ENCODE measurements around the gene EXOC4.

The EXOC4 gene

DNA sequence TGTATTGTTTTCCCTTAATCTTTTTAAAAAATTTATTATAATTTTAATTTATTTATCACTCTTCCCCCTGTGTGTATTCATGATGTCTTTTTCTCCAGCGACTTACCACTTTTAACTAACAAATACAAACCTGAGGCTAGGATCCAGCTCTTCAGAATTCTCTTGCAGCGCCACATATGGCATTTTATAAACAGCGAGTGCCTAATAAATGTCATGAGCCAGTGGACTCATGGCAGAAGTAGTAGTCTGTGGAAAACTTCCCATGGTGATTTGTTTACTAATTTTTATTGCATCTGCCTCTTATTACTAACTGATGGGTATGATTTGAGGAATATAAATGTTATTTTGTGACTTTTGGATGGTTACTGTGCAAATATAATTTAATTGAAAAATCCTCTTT is 102.9 kb downstream of the EXOC4 start:
- WGBS (ENCODE audit: insufficient coverage): 95% methylated on average over 2 of the region's 3 CpGs
- no peak for DNase-seq
- H3K27ac ChIP-seq (ENCODE audit: insufficient read depth in 1 of 2, low read depth in 1 of 2, low read length in 2 of 2, poor library complexity in 1 of 2, severe bottlenecking in 2 of 2): no peak overlapping the region
- no peaks in the 10 kb centered on the region for H3K27me3 ChIP-seq (replicated peaks in 2 of 5; ENCODE audit: control insufficient read depth in 4 of 5, insufficient read depth in 5 of 5, low read length in 4 of 5)
- H3K4me1 ChIP-seq (ENCODE audit: control extremely low read depth in 1 of 4, control insufficient read depth in 4 of 4, insufficient read depth in 4 of 4, low read length in 3 of 4): no peaks in the 10 kb centered on the region
- no peak overlapping the region for H3K4me3 ChIP-seq (ENCODE audit: control insufficient read depth in 1 of 7, extremely low read depth in 1 of 7, insufficient read depth in 4 of 7, low read depth in 2 of 7, low read length in 6 of 7)
- peaks cover 0 to 6% (median 3%) of the 10 kb centered on the region in 4 experiments for H3K36me3 ChIP-seq (ENCODE audit: control insufficient read depth in 4 of 4, insufficient read depth in 4 of 4, low read length in 3 of 4)
- CTCF ChIA-PET: no interaction called here
- POLR2A ChIA-PET: no interaction called here
- peaks cover 0 to 17% (median 0%) of the 10 kb centered on the region in 5 experiments for H3K9me3 ChIP-seq (ENCODE audit: control extremely low read depth in 1 of 5, control insufficient read depth in 4 of 5, insufficient read depth in 2 of 5, low read depth in 1 of 5, low read length in 4 of 5)

DNA sequence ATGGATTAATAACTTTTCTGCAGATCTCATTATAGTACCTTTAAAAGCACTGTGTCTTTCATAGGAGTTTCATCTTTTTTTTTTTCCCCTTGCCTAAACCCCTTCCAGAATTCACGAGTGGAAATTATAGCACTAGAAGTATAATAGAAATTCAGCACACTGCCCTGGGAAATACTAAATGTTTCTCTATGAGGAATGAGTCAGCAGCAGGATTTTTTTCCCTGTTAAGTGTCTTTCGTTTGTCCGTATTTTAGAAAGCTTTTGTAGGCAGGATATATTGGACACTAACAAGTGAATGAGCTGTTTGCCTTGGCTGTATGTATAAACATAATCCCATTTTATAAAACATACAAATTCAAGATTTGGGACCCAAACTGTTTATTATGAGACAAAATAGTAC is 105.8 kb downstream of the EXOC4 start:
- H3K36me3 ChIP-seq (ENCODE audit: control insufficient read depth in 4 of 4, insufficient read depth in 4 of 4, low read length in 3 of 4): peaks cover 0 to 8% (median 4%) of the 10 kb centered on the region in 4 experiments
- no peak overlapping the region for H3K27ac ChIP-seq (ENCODE audit: insufficient read depth in 1 of 2, low read depth in 1 of 2, low read length in 2 of 2, poor library complexity in 1 of 2, severe bottlenecking in 2 of 2)
- WGBS (ENCODE audit: insufficient coverage): no CpG with 5 or more reads among the region's 3 CpGs
- H3K4me3 ChIP-seq (ENCODE audit: control insufficient read depth in 1 of 7, extremely low read depth in 1 of 7, insufficient read depth in 4 of 7, low read depth in 2 of 7, low read length in 6 of 7): no peak overlapping the region
- ChIA-PET POLR2A (no interaction called here), CTCF (interaction anchor here (0.6 to 0.8 kb wide), 2 partner anchors 79 to 851 kb away, joined by 3 read pairs; no protein-coding TSS in a partner anchor)
- no peak for DNase-seq
- no peaks in the 10 kb centered on the region for H3K9me3 ChIP-seq (ENCODE audit: control extremely low read depth in 1 of 5, control insufficient read depth in 4 of 5, insufficient read depth in 2 of 5, low read depth in 1 of 5, low read length in 4 of 5)
- H3K27me3 ChIP-seq (replicated peaks in 2 of 5; ENCODE audit: control insufficient read depth in 4 of 5, insufficient read depth in 5 of 5, low read length in 4 of 5): no peaks in the 10 kb centered on the region
- no peaks in the 10 kb centered on the region for H3K4me1 ChIP-seq (ENCODE audit: control extremely low read depth in 1 of 4, control insufficient read depth in 4 of 4, insufficient read depth in 4 of 4, low read length in 3 of 4)

DNA sequence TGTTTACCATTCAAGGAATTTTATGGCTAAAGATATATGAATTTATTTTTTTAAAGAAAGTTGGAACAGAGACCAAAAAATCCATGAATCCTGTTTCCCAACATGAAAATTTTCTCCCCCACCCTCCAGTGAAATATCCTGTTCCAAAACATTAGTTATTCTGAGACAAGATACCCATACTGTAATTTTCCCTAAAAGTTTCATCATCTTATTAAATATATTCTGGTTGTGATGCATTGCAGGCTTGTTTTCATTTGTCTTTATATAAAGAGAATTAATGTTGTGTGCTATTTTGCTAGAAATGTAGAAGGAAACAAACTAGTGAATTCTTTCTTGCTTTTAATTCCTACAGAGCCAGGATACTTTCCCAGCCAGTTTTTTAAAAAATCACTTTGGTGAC is 106.6 kb downstream of the EXOC4 start:
- H3K27ac ChIP-seq (ENCODE audit: insufficient read depth in 1 of 2, low read depth in 1 of 2, low read length in 2 of 2, poor library complexity in 1 of 2, severe bottlenecking in 2 of 2): no peak overlapping the region
- H3K4me3 ChIP-seq (ENCODE audit: control insufficient read depth in 1 of 7, extremely low read depth in 1 of 7, insufficient read depth in 4 of 7, low read depth in 2 of 7, low read length in 6 of 7): no peak overlapping the region
- H3K4me1 ChIP-seq (ENCODE audit: control extremely low read depth in 1 of 4, control insufficient read depth in 4 of 4, insufficient read depth in 4 of 4, low read length in 3 of 4): peaks cover 0 to under 1% (median 0%) of the 10 kb centered on the region in 4 experiments
- H3K36me3 ChIP-seq (ENCODE audit: control insufficient read depth in 4 of 4, insufficient read depth in 4 of 4, low read length in 3 of 4): peaks cover 0 to 8% (median 4%) of the 10 kb centered on the region in 4 experiments
- no peak for DNase-seq
- POLR2A ChIA-PET: no interaction called here
- CTCF ChIA-PET: interaction anchor here (0.6 to 1.0 kb wide), 2 partner anchors 10 to 852 kb away, joined by 3 read pairs; no protein-coding TSS in a partner anchor
- no peaks in the 10 kb centered on the region for H3K9me3 ChIP-seq (ENCODE audit: control extremely low read depth in 1 of 5, control insufficient read depth in 4 of 5, insufficient read depth in 2 of 5, low read depth in 1 of 5, low read length in 4 of 5)
- no peaks in the 10 kb centered on the region for H3K27me3 ChIP-seq (replicated peaks in 2 of 5; ENCODE audit: control insufficient read depth in 4 of 5, insufficient read depth in 5 of 5, low read length in 4 of 5)

DNA sequence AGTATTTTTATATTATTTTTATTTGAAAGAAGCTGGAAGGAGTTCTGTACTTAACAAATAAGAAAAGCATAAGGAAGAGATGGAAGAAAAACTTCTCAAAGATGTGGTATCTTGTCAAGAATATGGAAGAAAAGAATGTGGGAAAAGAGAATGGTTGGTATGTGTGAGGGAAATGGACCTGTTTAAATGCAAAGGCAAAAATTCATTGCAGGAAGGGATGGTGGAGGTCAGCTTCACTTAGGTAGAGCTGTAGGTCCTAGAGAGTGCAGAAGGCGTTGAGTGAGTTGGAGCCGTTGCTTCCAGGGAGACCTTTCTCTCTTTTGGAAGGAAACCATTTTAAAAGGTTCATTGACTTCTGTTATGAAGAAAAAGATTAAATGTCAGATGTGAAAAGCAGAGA is 107.3 kb downstream of the EXOC4 start:
- Histone ChIP-seq H3K27me3 (replicated peaks in 2 of 5; ENCODE audit: control insufficient read depth in 4 of 5, insufficient read depth in 5 of 5, low read length in 4 of 5) (no peaks in the 10 kb centered on the region), H3K4me3 (ENCODE audit: control insufficient read depth in 1 of 7, extremely low read depth in 1 of 7, insufficient read depth in 4 of 7, low read depth in 2 of 7, low read length in 6 of 7) (no peak overlapping the region), H3K36me3 (ENCODE audit: control insufficient read depth in 4 of 4, insufficient read depth in 4 of 4, low read length in 3 of 4) (peaks cover 0 to 8% (median 4%) of the 10 kb centered on the region in 4 experiments), H3K27ac (ENCODE audit: insufficient read depth in 1 of 2, low read depth in 1 of 2, low read length in 2 of 2, poor library complexity in 1 of 2, severe bottlenecking in 2 of 2) (no peak overlapping the region), H3K4me1 (ENCODE audit: control extremely low read depth in 1 of 4, control insufficient read depth in 4 of 4, insufficient read depth in 4 of 4, low read length in 3 of 4) (peaks cover 0 to 8% (median 2%) of the 10 kb centered on the region in 4 experiments), H3K9me3 (ENCODE audit: control extremely low read depth in 1 of 5, control insufficient read depth in 4 of 5, insufficient read depth in 2 of 5, low read depth in 1 of 5, low read length in 4 of 5) (no peaks in the 10 kb centered on the region)
- ChIA-PET POLR2A (no interaction called here), CTCF (interaction anchor here (1.0 kb wide), 1 partner anchor 9 kb away, joined by 3 read pairs; no protein-coding TSS in a partner anchor)
- WGBS (ENCODE audit: insufficient coverage): 94% methylated on average over 2 of the region's 2 CpGs
- no peak for DNase-seq

DNA sequence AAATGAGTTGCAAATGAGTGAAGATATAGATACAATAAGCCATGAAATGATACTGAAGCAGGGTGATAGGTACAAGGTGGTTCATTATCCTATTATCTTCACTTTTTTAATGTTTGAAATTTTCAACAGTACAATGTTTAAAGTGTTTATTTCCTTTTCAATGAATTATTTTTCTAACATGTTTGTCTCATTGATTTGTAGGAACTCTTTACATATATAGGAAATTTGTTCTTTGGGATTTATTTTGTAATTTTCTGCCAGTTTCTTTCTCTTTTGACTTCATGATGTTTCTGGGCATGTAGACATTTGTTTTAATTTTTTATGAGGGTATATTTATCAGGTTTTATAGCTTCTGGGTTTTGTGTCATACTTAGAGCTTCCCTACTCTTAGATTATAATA is 108.9 kb downstream of the EXOC4 start:
- POLR2A ChIA-PET: no interaction called here
- DNase-seq: no peak
- no peaks in the 10 kb centered on the region for H3K9me3 ChIP-seq (ENCODE audit: control extremely low read depth in 1 of 5, control insufficient read depth in 4 of 5, insufficient read depth in 2 of 5, low read depth in 1 of 5, low read length in 4 of 5)
- H3K4me1 ChIP-seq (ENCODE audit: control extremely low read depth in 1 of 4, control insufficient read depth in 4 of 4, insufficient read depth in 4 of 4, low read length in 3 of 4): peaks cover 0 to 23% (median 9%) of the 10 kb centered on the region in 4 experiments
- H3K27ac ChIP-seq (ENCODE audit: insufficient read depth in 1 of 2, low read depth in 1 of 2, low read length in 2 of 2, poor library complexity in 1 of 2, severe bottlenecking in 2 of 2): no peak overlapping the region
- H3K27me3 ChIP-seq (replicated peaks in 2 of 5; ENCODE audit: control insufficient read depth in 4 of 5, insufficient read depth in 5 of 5, low read length in 4 of 5): no peaks in the 10 kb centered on the region
- peaks cover 0 to 5% (median 2%) of the 10 kb centered on the region in 4 experiments for H3K36me3 ChIP-seq (ENCODE audit: control insufficient read depth in 4 of 4, insufficient read depth in 4 of 4, low read length in 3 of 4)
- H3K4me3 ChIP-seq (ENCODE audit: control insufficient read depth in 1 of 7, extremely low read depth in 1 of 7, insufficient read depth in 4 of 7, low read depth in 2 of 7, low read length in 6 of 7): no peak overlapping the region
- CTCF ChIA-PET: no interaction called here

DNA sequence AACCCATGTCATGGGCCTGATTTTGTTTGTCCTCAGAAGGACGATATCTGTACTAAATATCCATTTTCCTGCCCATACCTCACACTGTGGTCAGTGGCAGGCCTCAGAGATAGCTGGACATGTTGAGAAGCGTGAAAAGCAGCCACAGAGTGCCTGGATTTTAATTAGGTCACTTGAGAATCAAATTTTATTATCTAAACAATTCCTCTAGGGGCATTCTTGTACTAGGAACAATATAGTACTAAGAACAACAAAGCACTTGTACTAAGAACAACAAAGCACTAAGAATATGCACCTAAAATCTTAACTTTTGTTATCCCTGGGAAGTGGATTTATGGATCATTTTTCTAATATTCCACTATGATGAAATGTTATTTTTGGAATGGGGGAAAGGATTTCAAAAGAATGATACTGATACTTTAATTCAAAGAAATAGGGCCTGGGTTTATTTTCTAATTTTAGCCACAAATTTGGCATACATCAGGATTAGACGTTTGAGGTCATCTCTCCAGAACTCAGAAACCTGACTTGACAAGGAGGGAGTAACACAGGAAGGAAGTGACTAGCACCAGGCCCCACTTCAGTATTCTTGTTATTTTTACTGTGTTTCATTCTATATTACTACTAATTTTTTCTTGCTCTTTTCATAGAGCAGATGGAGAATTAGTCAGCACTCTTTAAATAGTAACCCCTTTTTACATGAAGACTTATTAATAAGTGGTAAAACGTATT is 112.2 kb downstream of the EXOC4 start:
- ChIA-PET POLR2A (no interaction called here), CTCF (no interaction called here)
- DNase-seq: peak in 2 of 3 donors; percentile 55 to 67
- Histone ChIP-seq H3K4me3 (ENCODE audit: control insufficient read depth in 1 of 7, extremely low read depth in 1 of 7, insufficient read depth in 4 of 7, low read depth in 2 of 7, low read length in 6 of 7) (peak overlapping the region in 1 of 7 experiments; percentile 30), H3K27me3 (replicated peaks in 2 of 5; ENCODE audit: control insufficient read depth in 4 of 5, insufficient read depth in 5 of 5, low read length in 4 of 5) (no peaks in the 10 kb centered on the region), H3K4me1 (ENCODE audit: control extremely low read depth in 1 of 4, control insufficient read depth in 4 of 4, insufficient read depth in 4 of 4, low read length in 3 of 4) (peaks cover 0 to 26% (median 9%) of the 10 kb centered on the region in 4 experiments), H3K9me3 (ENCODE audit: control extremely low read depth in 1 of 5, control insufficient read depth in 4 of 5, insufficient read depth in 2 of 5, low read depth in 1 of 5, low read length in 4 of 5) (no peaks in the 10 kb centered on the region), H3K27ac (ENCODE audit: insufficient read depth in 1 of 2, low read depth in 1 of 2, low read length in 2 of 2, poor library complexity in 1 of 2, severe bottlenecking in 2 of 2) (peak overlapping the region; percentile 52 to 66), H3K36me3 (ENCODE audit: control insufficient read depth in 4 of 4, insufficient read depth in 4 of 4, low read length in 3 of 4) (peaks cover 0 to 5% (median 0%) of the 10 kb centered on the region in 4 experiments)
- 86% methylated on average over 1 of the region's 4 CpGs for WGBS (ENCODE audit: insufficient coverage)

DNA sequence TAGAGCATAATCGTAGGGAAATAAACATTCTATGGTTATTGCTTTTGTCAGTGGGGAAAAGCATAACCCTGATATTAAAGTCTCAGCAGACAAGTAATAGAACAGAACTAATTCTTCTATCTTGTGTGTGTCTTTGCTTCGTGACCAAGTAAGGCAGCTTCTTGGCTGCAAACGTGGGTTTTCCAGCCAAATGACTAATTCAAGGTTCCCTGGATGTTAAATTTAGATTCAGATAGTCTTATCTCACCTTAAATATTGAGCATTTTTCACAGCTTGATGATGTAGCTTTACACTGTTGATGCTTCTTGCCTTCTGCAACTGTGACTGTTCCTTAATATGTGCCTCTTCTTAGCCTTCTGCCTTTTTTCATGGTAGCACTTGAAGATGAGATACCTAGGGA is 113.0 kb downstream of the EXOC4 start:
- Histone ChIP-seq H3K4me1 (ENCODE audit: control extremely low read depth in 1 of 4, control insufficient read depth in 4 of 4, insufficient read depth in 4 of 4, low read length in 3 of 4) (peaks cover 0 to 26% (median 9%) of the 10 kb centered on the region in 4 experiments), H3K4me3 (ENCODE audit: control insufficient read depth in 1 of 7, extremely low read depth in 1 of 7, insufficient read depth in 4 of 7, low read depth in 2 of 7, low read length in 6 of 7) (no peak overlapping the region), H3K27ac (ENCODE audit: insufficient read depth in 1 of 2, low read depth in 1 of 2, low read length in 2 of 2, poor library complexity in 1 of 2, severe bottlenecking in 2 of 2) (peak overlapping the region in 1 of 2 experiments; percentile 66), H3K27me3 (replicated peaks in 2 of 5; ENCODE audit: control insufficient read depth in 4 of 5, insufficient read depth in 5 of 5, low read length in 4 of 5) (no peaks in the 10 kb centered on the region), H3K36me3 (ENCODE audit: control insufficient read depth in 4 of 4, insufficient read depth in 4 of 4, low read length in 3 of 4) (peaks cover 0 to 5% (median 0%) of the 10 kb centered on the region in 4 experiments), H3K9me3 (ENCODE audit: control extremely low read depth in 1 of 5, control insufficient read depth in 4 of 5, insufficient read depth in 2 of 5, low read depth in 1 of 5, low read length in 4 of 5) (no peaks in the 10 kb centered on the region)
- DNase-seq: no peak
- ChIA-PET POLR2A (no interaction called here), CTCF (no interaction called here)
- whole genome bisulfite sequencing (ENCODE audit: insufficient coverage): no CpG with 5 or more reads among the region's 3 CpGs
